Naive thymus-derived CD8-positive, alpha-beta T cell (primary cell): ENCODE measurements around the gene ZNF609. TPM values are rescaled to one million over a fixed set of nuclear protein-coding genes. Genes with fewer than 3 reads are reported as not detected.

ENCODE experiments used
- ATAC-seq, 2 donors: fragments of 150-1000 bp; cut with Tn5 transposase in 1 of 2; sonication (Bioruptor Pico), chemical (Tn5 transposase) in 1 of 2; 1 replicate in 1 of 2; 2 replicates in 1 of 2; pipeline ENCODE4 v1.10.0; 2021; ENCODE audit warnings: mild to moderate bottlenecking in 2 of 2, moderate library complexity in 2 of 2
- POLR2A ChIA-PET: fragments of 350-600 bp; sonication (Branson Sonifier 250); formaldehyde crosslinking; loops from one replicate; lab custom pipeline; 2021; ENCODE audit warnings: antibody characterized with exemption; lab: Charles Lee
- DNase-seq, 10 donors: peaks; one replicate each; pipeline versions ENCODE4 v3.0.0 to v3.0.0-alpha.2; 2020 to 2022
- H3K27ac Mint-ChIP-seq, 10 donors: one replicate each; pipeline ENCODE4 v1.8.0; 2020 to 2022; ENCODE audit warnings: mild to moderate bottlenecking in 10 of 10, mixed read lengths in 10 of 10, moderate library complexity in 4 of 10, inconsistent platforms in 1 of 10
- H3K27me3 Mint-ChIP-seq, 5 donors: one replicate each; pipeline ENCODE4 v1.8.0; 2021 to 2022; ENCODE audit warnings: mixed read lengths in 5 of 5
- H3K36me3 Mint-ChIP-seq, 3 donors: one replicate each; pipeline ENCODE4 v1.8.0; 2020 to 2022; ENCODE audit warnings: mixed read lengths in 3 of 3, mild to moderate bottlenecking in 2 of 3, inconsistent platforms in 1 of 3
- H3K4me1 Mint-ChIP-seq, 4 donors: one replicate each; pipeline ENCODE4 v1.8.0; 2021 to 2022; ENCODE audit warnings: mixed read lengths in 4 of 4
- H3K4me3 Mint-ChIP-seq, 10 donors: one replicate each; pipeline ENCODE4 v1.8.0; 2020 to 2022; ENCODE audit warnings: mild to moderate bottlenecking in 10 of 10, mixed read lengths in 10 of 10, moderate library complexity in 6 of 10, inconsistent platforms in 1 of 10
- H3K9me3 Mint-ChIP-seq, 9 donors: one replicate each; pipeline ENCODE4 v1.8.0; 2020 to 2022; ENCODE audit warnings: mixed read lengths in 9 of 9, mild to moderate bottlenecking in 3 of 9, inconsistent platforms in 1 of 9, moderate library complexity in 1 of 9
- polyA plus RNA-seq, 3 donors: library from polyadenylated mRNA; unstranded; fragments of 300-500 nt; fragmentation: Illumina TruSeq; gene quantifications; one replicate each; pipeline ENCODE4 v1.2.3, GENCODE V29; 2021
- total RNA-seq, 8 experiments: library from RNA in 2 of 8; stranded (reverse) in 2 of 8; gene quantifications; one replicate each; pipeline ENCODE4 v1.2.3 and lab custom pipeline; 2021 to 2026

Gene ZNF609
- total and polyA plus RNA-seq, 5 experiments from 2014 or later = 10.2 to 68.2 (median 23.7) TPM

GRCh38 chr15:64690578-64691296, 230.4 kb downstream of the ZNF609 start:
- DNase-seq (no peak), ATAC-seq (peak in 1 of 2 donors; percentile 35)
- H3K4me3 Mint-ChIP-seq = no peak overlapping the region
- peak overlapping the region in 8 of 10 donors; percentile 32 to 89 (median 60) for H3K27ac Mint-ChIP-seq
- H3K27me3 Mint-ChIP-seq = peaks cover 0 to 1% (median 0%) of the 10 kb centered on the region in 5 donors
- POLR2A ChIA-PET = interaction anchor here (0.6 kb wide), 1 partner anchor 64 kb away, joined by 3 read pairs; no protein-coding TSS in a partner anchor
- peaks cover 19 to 42% (median 32%) of the 10 kb centered on the region in 4 donors for H3K4me1 Mint-ChIP-seq
- H3K36me3 Mint-ChIP-seq = peaks cover 0 to 79% (median 1%) of the 10 kb centered on the region in 3 donors
- H3K9me3 Mint-ChIP-seq = no peaks in the 10 kb centered on the region

GRCh38 chr15:64691896-64692565, 231.7 kb downstream of the ZNF609 start:
- Mint-ChIP-seq H3K36me3 (peaks cover 0 to 69% (median 0%) of the 10 kb centered on the region in 3 donors), H3K9me3 (no peaks in the 10 kb centered on the region), H3K27ac (peak overlapping the region in 8 of 10 donors; percentile 20 to 89 (median 50)), H3K4me1 (peaks cover 19 to 50% (median 33%) of the 10 kb centered on the region in 4 donors), H3K27me3 (peaks cover 0 to 1% (median 0%) of the 10 kb centered on the region in 5 donors), H3K4me3 (no peak overlapping the region)
- DNase-seq (no peak), ATAC-seq (no peak)
- POLR2A ChIA-PET = interaction anchor here (0.6 to 0.9 kb wide), 2 partner anchors 9 to 202 kb away, joined by 3 read pairs; no protein-coding TSS in a partner anchor

GRCh38 chr15:64693134-64693533, 232.8 kb downstream of the ZNF609 start:
- ATAC-seq (no peak), DNase-seq (no peak)
- POLR2A ChIA-PET = no interaction called here
- Mint-ChIP-seq H3K36me3 (peaks cover 0 to 57% (median 0%) of the 10 kb centered on the region in 3 donors), H3K4me3 (no peak overlapping the region), H3K27me3 (peaks cover 0 to under 1% (median 0%) of the 10 kb centered on the region in 5 donors), H3K27ac (peak overlapping the region in 8 of 10 donors; percentile 10 to 91 (median 62)), H3K9me3 (no peaks in the 10 kb centered on the region), H3K4me1 (peaks cover 20 to 60% (median 41%) of the 10 kb centered on the region in 4 donors)

- POLR2A ChIA-PET = interaction anchor here (0.8 kb wide), 1 partner anchor 33 kb away, joined by 3 read pairs; no protein-coding TSS in a partner anchor
- DNase-seq (no peak), ATAC-seq (no peak)
- Mint-ChIP-seq H3K4me1 (peaks cover 25 to 77% (median 58%) of the 10 kb centered on the region in 4 donors), H3K36me3 (peaks cover 0 to 41% (median 0%) of the 10 kb centered on the region in 3 donors), H3K27ac (peak overlapping the region in 7 of 10 donors; percentile 31 to 79 (median 57)), H3K9me3 (no peaks in the 10 kb centered on the region), H3K27me3 (no peaks in the 10 kb centered on the region), H3K4me3 (no peak overlapping the region)
Observed at GRCh38 chr15:64694816-64695215, 234.4 kb downstream of the ZNF609 start.

GRCh38 chr15:64695561-64695992, 235.2 kb downstream of the ZNF609 start:
- peak overlapping the region in 8 of 10 donors; percentile 10 to 83 (median 60) for H3K27ac Mint-ChIP-seq
- H3K4me1 Mint-ChIP-seq = peaks cover 30 to 83% (median 65%) of the 10 kb centered on the region in 4 donors
- POLR2A ChIA-PET = no interaction called here
- H3K27me3 Mint-ChIP-seq = no peaks in the 10 kb centered on the region
- peak overlapping the region in 1 of 10 donors; percentile 37 for H3K4me3 Mint-ChIP-seq
- ATAC-seq (peak in 1 of 2 donors; percentile 45), DNase-seq (peak in 1 of 10 donors; percentile 8)
- no peaks in the 10 kb centered on the region for H3K9me3 Mint-ChIP-seq
- H3K36me3 Mint-ChIP-seq = peaks cover 0 to 37% (median 2%) of the 10 kb centered on the region in 3 donors

GRCh38 chr15:64696481-64696880, 236.1 kb downstream of the ZNF609 start:
- no peak overlapping the region for H3K4me3 Mint-ChIP-seq
- H3K9me3 Mint-ChIP-seq = no peaks in the 10 kb centered on the region
- POLR2A ChIA-PET = interaction anchor here (0.6 kb wide), 1 partner anchor 598 kb away, joined by 4 read pairs; no protein-coding TSS in a partner anchor

DNA sequence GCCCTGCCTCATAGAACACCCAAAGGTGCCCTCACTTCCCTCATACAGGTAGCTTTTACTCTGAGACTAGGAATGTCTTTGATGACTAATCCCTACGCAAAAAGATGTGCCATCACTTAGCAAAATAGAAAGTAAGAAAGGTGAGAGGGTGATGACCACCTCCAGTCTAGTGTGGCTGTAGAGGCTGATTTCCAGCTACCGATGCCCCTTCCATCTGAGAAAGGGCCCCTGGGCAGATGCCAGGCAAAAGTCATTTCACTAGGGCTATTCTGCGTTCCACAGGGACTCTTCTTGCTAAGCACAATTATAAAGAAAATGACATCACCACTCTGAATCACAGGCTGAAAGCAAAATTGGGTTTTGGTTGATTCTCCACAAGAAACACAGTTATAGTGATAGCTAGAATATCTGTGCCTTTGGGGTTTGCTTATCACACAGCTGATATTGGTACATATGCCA, 237.6 kb downstream of the ZNF609 start:
- ATAC-seq = no peak
- Mint-ChIP-seq H3K4me3 (no peak overlapping the region), H3K9me3 (no peaks in the 10 kb centered on the region), H3K27me3 (no peaks in the 10 kb centered on the region), H3K36me3 (peaks cover 0 to 27% (median 4%) of the 10 kb centered on the region in 3 donors), H3K4me1 (peaks cover 42 to 91% (median 73%) of the 10 kb centered on the region in 4 donors), H3K27ac (peak overlapping the region in 9 of 10 donors; percentile 4 to 88 (median 60))
- POLR2A ChIA-PET = no interaction called here
- DNase-seq = no peak

More at GRCh38 chr15:64696481-64696880, 236.1 kb downstream of the ZNF609 start:
- Mint-ChIP-seq H3K36me3 (peaks cover 0 to 32% (median 4%) of the 10 kb centered on the region in 3 donors), H3K4me1 (peaks cover 33 to 85% (median 70%) of the 10 kb centered on the region in 4 donors), H3K27ac (peak overlapping the region in 6 of 10 donors; percentile 23 to 60 (median 48)), H3K27me3 (no peaks in the 10 kb centered on the region)
- DNase-seq = no peak
- ATAC-seq = no peak

DNA sequence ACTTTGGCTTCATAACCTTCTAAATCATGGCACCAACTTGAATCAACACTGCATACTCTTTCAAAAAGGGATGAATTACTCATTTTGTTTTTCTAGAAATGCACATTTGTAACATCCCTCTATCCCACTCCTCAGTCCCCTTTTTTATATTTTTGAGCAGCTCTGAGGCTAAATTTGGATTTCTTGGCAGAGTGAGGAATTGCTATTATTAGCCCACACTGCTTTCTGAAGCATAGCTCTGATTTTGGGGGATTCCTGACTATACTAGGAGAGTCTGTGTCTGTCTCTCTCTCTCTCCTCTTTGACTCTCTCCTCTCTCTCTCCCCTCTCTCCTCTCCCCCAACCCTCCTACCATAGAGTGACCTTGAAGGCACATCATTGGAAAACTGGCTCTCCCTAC, 238.4 kb downstream of the ZNF609 start:
- H3K27me3 Mint-ChIP-seq = no peaks in the 10 kb centered on the region
- H3K4me3 Mint-ChIP-seq = peak overlapping the region in 5 of 10 donors; percentile 4 to 54 (median 30)
- peaks cover 45 to 90% (median 75%) of the 10 kb centered on the region in 4 donors for H3K4me1 Mint-ChIP-seq
- DNase-seq = no peak
- POLR2A ChIA-PET = interaction anchor here (0.7 kb wide), 1 partner anchor 19 kb away, joined by 3 read pairs; no protein-coding TSS in a partner anchor
- peaks cover 0 to 24% (median 4%) of the 10 kb centered on the region in 3 donors for H3K36me3 Mint-ChIP-seq
- H3K27ac Mint-ChIP-seq = peak overlapping the region; percentile 0 to 88 (median 66)
- ATAC-seq = no peak
- H3K9me3 Mint-ChIP-seq = no peaks in the 10 kb centered on the region

DNA sequence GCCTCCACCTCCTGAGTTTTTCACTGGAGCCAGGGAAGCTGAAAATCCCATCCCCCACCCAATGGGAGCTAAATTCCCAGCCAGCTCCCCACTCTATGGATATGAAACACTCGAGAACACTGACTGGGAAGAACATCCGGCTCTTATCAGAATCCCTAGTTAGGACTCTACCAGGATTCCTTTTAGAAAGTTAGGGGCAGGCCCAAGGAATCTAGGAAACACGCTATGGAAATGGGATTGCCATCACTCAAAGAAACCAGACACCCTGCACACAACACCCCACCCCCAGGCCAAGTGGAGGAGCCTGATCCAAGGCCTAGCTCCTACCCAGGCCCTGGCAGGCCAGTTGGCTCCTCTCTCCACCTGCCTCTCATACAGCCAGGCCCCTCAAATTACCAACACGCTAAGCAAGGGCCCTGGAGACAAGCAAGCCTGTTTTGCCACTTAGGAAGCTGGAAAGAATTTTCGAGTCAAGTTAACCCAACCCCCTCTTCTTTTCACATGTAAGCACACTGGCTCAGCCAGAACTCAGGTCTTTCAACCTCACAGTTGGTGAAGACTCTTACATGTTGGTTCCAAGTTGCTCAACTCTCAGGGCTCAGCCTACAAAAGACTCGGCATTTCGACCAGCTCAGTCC, 239.5 kb downstream of the ZNF609 start:
- POLR2A ChIA-PET = interaction anchor here (1.3 to 2.4 kb wide), 2 partner anchors 18 to 194 kb away, joined by 5 to 7 read pairs; no protein-coding TSS in a partner anchor
- no peak for ATAC-seq
- DNase-seq = no peak
- Mint-ChIP-seq H3K27me3 (no peaks in the 10 kb centered on the region), H3K4me3 (peak overlapping the region; percentile 4 to 92 (median 88)), H3K36me3 (peaks cover 0 to 15% (median 4%) of the 10 kb centered on the region in 3 donors), H3K9me3 (no peaks in the 10 kb centered on the region), H3K27ac (peak overlapping the region in 9 of 10 donors; percentile 34 to 93 (median 65)), H3K4me1 (peaks cover 46 to 87% (median 73%) of the 10 kb centered on the region in 4 donors)

DNA sequence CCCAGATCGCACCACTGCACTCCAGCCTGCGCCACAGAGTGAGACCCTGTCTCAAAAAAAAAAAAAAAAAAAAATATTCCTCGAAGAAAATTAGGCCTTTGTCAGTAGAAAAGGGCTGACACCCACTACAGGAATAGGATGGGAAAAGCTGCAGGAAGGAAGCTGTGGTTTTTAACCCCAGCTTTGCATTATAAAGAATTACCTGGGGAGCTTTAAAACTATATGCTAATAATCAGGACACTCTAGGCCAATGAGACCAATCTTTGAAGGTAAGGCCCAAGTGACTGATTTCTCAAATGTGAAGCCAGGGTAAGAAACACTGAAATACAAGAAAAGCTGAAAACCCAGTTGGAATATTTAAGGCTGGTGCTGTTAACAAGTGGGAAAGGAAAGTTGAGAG, 240.7 kb downstream of the ZNF609 start:
- POLR2A ChIA-PET = interaction anchor here (0.7 to 2.4 kb wide), 3 partner anchors 9 to 203 kb away, joined by 3 to 7 read pairs (median 3); no protein-coding TSS in a partner anchor
- Mint-ChIP-seq H3K36me3 (peaks cover 0 to 5% (median 4%) of the 10 kb centered on the region in 3 donors), H3K4me1 (peaks cover 41 to 75% (median 63%) of the 10 kb centered on the region in 4 donors), H3K4me3 (peak overlapping the region; percentile 75 to 92 (median 88)), H3K27me3 (no peaks in the 10 kb centered on the region), H3K9me3 (no peaks in the 10 kb centered on the region), H3K27ac (peak overlapping the region; percentile 34 to 93 (median 70))
- DNase-seq = no peak
- ATAC-seq = no peak

DNA sequence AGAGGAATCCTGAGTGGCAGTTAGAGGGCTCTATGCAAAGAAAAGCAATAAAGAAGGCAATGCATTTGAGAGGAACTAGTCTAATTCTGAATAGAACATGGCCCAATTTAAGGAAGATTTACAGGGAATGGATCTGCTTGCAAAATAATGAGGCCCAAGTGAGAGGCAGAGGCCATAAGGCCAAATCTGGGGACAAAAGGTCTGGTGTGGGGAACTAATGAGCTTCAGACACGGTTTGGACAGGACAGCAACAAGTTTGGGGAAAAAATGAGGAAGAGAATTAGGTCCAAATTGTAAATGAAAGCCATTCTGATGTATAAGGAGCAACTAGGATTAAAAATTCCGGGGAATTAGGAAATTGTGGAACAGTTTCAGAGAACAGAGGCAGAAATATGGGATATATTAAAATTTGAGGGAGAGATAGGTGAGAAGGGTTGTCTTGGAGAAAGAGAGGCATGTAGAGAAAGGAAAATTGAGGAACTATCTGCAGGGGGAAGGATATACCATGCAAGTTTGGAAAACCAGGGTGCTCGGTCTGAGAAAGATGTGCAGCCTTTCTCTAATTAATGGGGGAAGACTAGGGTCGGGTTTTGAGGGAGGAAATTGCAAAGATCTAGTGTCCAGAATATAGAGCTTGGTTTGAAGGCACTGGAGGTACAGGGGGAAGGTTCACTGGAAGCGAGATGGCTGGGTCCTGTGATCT, 241.3 kb downstream of the ZNF609 start:
- H3K4me3 Mint-ChIP-seq = peak overlapping the region; percentile 75 to 92 (median 88)
- no peaks in the 10 kb centered on the region for H3K9me3 Mint-ChIP-seq
- POLR2A ChIA-PET = interaction anchor here (0.7 to 2.4 kb wide), 3 partner anchors 9 to 202 kb away, joined by 3 to 7 read pairs (median 3); no protein-coding TSS in a partner anchor
- H3K4me1 Mint-ChIP-seq = peaks cover 40 to 69% (median 61%) of the 10 kb centered on the region in 4 donors
- peak overlapping the region; percentile 34 to 94 (median 86) for H3K27ac Mint-ChIP-seq
- DNase-seq = no peak
- ATAC-seq = no peak
- H3K27me3 Mint-ChIP-seq = no peaks in the 10 kb centered on the region
- peaks cover 0 to 5% (median 4%) of the 10 kb centered on the region in 3 donors for H3K36me3 Mint-ChIP-seq
